CD8-positive, alpha-beta memory T cell (primary cell): ENCODE measurements around the gene MAN2B2. TPM values are rescaled to one million over a fixed set of nuclear protein-coding genes. Genes with fewer than 3 reads are reported as not detected.

Source experiments
- CTCF ChIA-PET: fragments of 350-600 bp; sonication (Branson Sonifier 250); formaldehyde crosslinking; loops from one replicate; lab custom pipeline; 2021; ENCODE audit warnings: antibody characterized with exemption; lab: Charles Lee
- POLR2A ChIA-PET: fragments of 350-600 bp; sonication (Branson Sonifier 250); formaldehyde crosslinking; loops from one replicate; lab custom pipeline; 2021; ENCODE audit warnings: antibody characterized with exemption; lab: Charles Lee
- DNase-seq, 5 donors: peaks; one replicate each; pipeline versions ENCODE4 v3.0.0 to v3.0.0-alpha.2; 2020 to 2022; ENCODE audit warnings: mixed read lengths in 1 of 5
- H3K27ac ChIP-seq: one replicate; pipeline ENCODE4 v1.7.0; 2013; ENCODE audit warnings: low read depth, mild to moderate bottlenecking, low read length, moderate library complexity
- H3K27me3 ChIP-seq: 2 replicates; pipeline ENCODE4 v1.7.0; 2013; ENCODE audit warnings: low read length, mild to moderate bottlenecking; ENCODE audit not compliant: insufficient read depth, poor library complexity, severe bottlenecking
- H3K36me3 ChIP-seq: 2 replicates; pipeline ENCODE4 v1.7.0; 2013; ENCODE audit warnings: mild to moderate bottlenecking, low read length, moderate library complexity; ENCODE audit not compliant: insufficient read depth
- H3K4me1 ChIP-seq: 2 replicates; pipeline ENCODE4 v1.7.0; 2013; ENCODE audit warnings: mild to moderate bottlenecking, low read length, moderate library complexity; ENCODE audit not compliant: insufficient read depth
- H3K4me3 ChIP-seq: 2 replicates; pipeline ENCODE4 v1.7.0; 2013; ENCODE audit warnings: mild to moderate bottlenecking, low read length
- H3K9me3 ChIP-seq: 2 replicates; pipeline ENCODE4 v1.7.0; 2013; ENCODE audit warnings: mild to moderate bottlenecking, low read length
- H3K27ac Mint-ChIP-seq, 8 donors: one replicate each; pipeline ENCODE4 v1.8.0; 2020 to 2021; ENCODE audit warnings: mixed read lengths in 8 of 8, mild to moderate bottlenecking in 6 of 8, inconsistent platforms in 3 of 8, moderate library complexity in 3 of 8
- H3K27me3 Mint-ChIP-seq, 2 donors: one replicate each; pipeline ENCODE4 v1.8.0; 2020 to 2021; ENCODE audit warnings: mixed read lengths in 2 of 2, mild to moderate bottlenecking in 1 of 2, moderate library complexity in 1 of 2
- H3K36me3 Mint-ChIP-seq, 3 donors: one replicate each; pipeline ENCODE4 v1.8.0; 2020 to 2021; ENCODE audit warnings: mixed read lengths in 3 of 3, inconsistent platforms in 1 of 3, mild to moderate bottlenecking in 1 of 3
- H3K4me1 Mint-ChIP-seq, 3 donors: one replicate each; pipeline ENCODE4 v1.8.0; 2020 to 2021; ENCODE audit warnings: mixed read lengths in 3 of 3, inconsistent platforms in 1 of 3, mild to moderate bottlenecking in 1 of 3
- H3K4me3 Mint-ChIP-seq, 7 donors: one replicate each; pipeline ENCODE4 v1.8.0; 2020 to 2021; ENCODE audit warnings: mixed read lengths in 7 of 7, mild to moderate bottlenecking in 6 of 7, moderate library complexity in 4 of 7, inconsistent platforms in 2 of 7
- H3K9me3 Mint-ChIP-seq, 5 donors: one replicate each; pipeline ENCODE4 v1.8.0; 2020 to 2022; ENCODE audit warnings: mixed read lengths in 5 of 5, mild to moderate bottlenecking in 3 of 5, moderate library complexity in 2 of 5, inconsistent platforms in 1 of 5
- polyA plus RNA-seq: library from polyadenylated mRNA; unstranded; fragments of 300-500 nt; fragmentation: Illumina TruSeq; gene quantifications from one replicate; pipeline ENCODE4 v1.2.3, GENCODE V29; 2021
- total RNA-seq, 2 experiments: library from RNA; stranded (reverse); gene quantifications; one replicate each; pipeline ENCODE4 v1.2.3, GENCODE V29; 2021

Gene MAN2B2
- total and polyA plus RNA-seq, 3 experiments from 2014 or later = 17.5 to 33.5 (median 18.3) TPM

DNA sequence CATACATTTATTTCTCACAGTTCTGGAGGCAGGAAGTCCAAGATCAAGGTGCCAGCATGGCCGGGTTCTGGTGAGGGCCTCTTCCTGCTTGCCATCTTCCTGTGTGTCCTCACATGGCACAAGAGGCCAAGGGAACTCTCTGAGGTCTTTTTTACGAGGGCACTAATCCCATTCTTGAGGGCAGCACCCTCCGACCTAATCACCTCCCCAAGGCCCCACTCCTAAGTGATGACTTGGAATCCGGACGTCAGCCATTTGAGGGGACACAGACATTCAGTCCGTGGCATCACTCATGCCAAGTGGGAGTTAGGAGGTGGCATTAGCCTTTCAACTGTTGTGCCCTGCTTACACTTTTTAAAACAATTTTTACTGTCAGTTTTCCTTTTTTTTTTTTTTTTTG lies 27.3 kb downstream of the MAN2B2 start:
- H3K36me3 Mint-ChIP-seq = peaks cover 27 to 91% (median 31%) of the 10 kb centered on the region in 3 donors

DNA sequence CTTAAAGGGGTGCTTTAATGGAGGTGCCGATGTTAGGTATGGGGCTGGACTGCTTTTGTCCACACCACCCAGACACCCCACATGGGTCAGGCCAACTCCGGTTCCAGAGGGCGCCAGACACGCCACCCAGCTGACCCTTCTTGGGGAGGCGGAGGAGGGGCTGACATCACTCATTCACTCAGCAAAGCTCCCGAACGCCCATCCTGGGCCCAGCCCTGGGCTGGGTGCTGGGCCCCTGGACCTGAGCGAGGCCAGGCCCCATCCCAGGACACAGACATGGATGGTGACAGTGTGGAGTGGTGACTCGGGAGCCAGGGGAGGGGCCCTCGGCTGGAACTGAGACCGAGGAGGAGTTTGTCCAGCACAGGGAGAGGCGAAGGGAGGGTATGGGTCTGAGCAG lies 28.1 kb downstream of the MAN2B2 start:
- ChIA-PET CTCF (no interaction called here), POLR2A (no interaction called here)
- Mint-ChIP-seq H3K27ac (peak overlapping the region in 1 of 8 donors; percentile 80), H3K9me3 (peaks cover 0 to 9% (median 2%) of the 10 kb centered on the region in 5 donors), H3K4me1 (peaks cover 5 to 7% (median 7%) of the 10 kb centered on the region in 3 donors), H3K4me3 (no peak overlapping the region), H3K27me3 (no peaks in the 10 kb centered on the region), H3K36me3 (peaks cover 27 to 91% (median 39%) of the 10 kb centered on the region in 3 donors)
- Histone ChIP-seq H3K27ac (no peak overlapping the region), H3K36me3 (peaks cover 32% of the 10 kb centered on the region), H3K4me1 (no peaks in the 10 kb centered on the region), H3K9me3 (peaks cover 7% of the 10 kb centered on the region), H3K27me3 (no peaks in the 10 kb centered on the region), H3K4me3 (no peak overlapping the region)
- no peak for DNase-seq

More for the DNA sequence above, 27.3 kb downstream of the MAN2B2 start:
- H3K27ac Mint-ChIP-seq = no peak overlapping the region
- no peaks in the 10 kb centered on the region for H3K27me3 ChIP-seq
- ChIA-PET CTCF (no interaction called here), POLR2A (no interaction called here)
- H3K36me3 ChIP-seq = peaks cover 36% of the 10 kb centered on the region
- H3K4me3 Mint-ChIP-seq = no peak overlapping the region
- peaks cover 0 to 9% (median 2%) of the 10 kb centered on the region in 5 donors for H3K9me3 Mint-ChIP-seq
- no peak overlapping the region for H3K27ac ChIP-seq
- no peak overlapping the region for H3K4me3 ChIP-seq
- DNase-seq = no peak
- no peaks in the 10 kb centered on the region for H3K4me1 ChIP-seq
- peaks cover 7% of the 10 kb centered on the region for H3K9me3 ChIP-seq
- no peaks in the 10 kb centered on the region for H3K27me3 Mint-ChIP-seq
- H3K4me1 Mint-ChIP-seq = peaks cover 0 to 1% (median 0%) of the 10 kb centered on the region in 3 donors

DNA sequence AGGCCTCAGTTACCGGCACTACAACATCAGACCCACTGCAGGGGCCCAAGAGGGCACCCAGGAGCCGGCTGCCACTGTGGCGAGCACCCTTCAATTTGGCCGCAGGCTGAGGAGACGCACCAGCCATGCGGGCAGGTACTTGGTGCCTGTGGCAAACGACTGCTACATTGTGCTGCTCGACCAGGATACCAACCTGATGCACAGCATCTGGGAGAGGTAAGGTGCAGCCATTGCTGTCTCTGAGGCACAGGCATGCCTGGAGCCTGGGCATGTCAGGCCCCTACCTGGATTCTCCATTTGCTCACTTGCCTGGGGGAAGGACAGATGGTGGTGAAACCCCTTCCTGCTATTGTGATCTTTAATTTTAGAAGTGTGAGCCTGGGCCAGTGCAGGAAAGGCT lies 30.1 kb downstream of the MAN2B2 start:
- POLR2A ChIA-PET = interaction anchor here (0.8 kb wide), 1 partner anchor 37 kb away, joined by 3 read pairs; no protein-coding TSS in a partner anchor
- no peak for DNase-seq
- peaks cover 12 to 21% (median 20%) of the 10 kb centered on the region in 3 donors for H3K4me1 Mint-ChIP-seq
- H3K27me3 Mint-ChIP-seq = no peaks in the 10 kb centered on the region
- Histone ChIP-seq H3K27ac (no peak overlapping the region), H3K4me3 (no peak overlapping the region), H3K36me3 (peaks cover 25% of the 10 kb centered on the region), H3K4me1 (no peaks in the 10 kb centered on the region), H3K9me3 (peaks cover 7% of the 10 kb centered on the region), H3K27me3 (no peaks in the 10 kb centered on the region)
- H3K36me3 Mint-ChIP-seq = peaks cover 27 to 95% (median 40%) of the 10 kb centered on the region in 3 donors
- no peak overlapping the region for H3K27ac Mint-ChIP-seq
- CTCF ChIA-PET = no interaction called here
- H3K4me3 Mint-ChIP-seq = no peak overlapping the region
- peaks cover 0 to 9% (median 2%) of the 10 kb centered on the region in 5 donors for H3K9me3 Mint-ChIP-seq

DNA sequence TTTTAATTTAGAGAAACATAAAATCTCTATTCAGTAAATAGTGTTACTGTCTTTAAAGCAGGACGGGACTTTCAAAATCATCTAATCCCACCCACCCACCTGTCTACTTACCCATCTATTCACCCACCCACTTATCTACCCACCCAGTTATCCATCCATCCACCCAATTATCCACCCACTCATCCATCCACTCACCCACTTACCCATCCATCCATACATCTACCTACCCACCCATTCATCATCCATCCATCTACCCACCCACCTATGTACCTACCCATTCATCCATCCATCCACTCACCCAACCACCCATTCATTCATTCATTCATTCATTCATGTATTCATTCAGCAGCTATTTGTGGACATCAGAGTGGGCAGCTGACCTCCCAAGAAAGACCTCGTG lies 30.6 kb downstream of the MAN2B2 start:
- peaks cover 12 to 21% (median 20%) of the 10 kb centered on the region in 3 donors for H3K4me1 Mint-ChIP-seq
- H3K36me3 ChIP-seq = peaks cover 25% of the 10 kb centered on the region
- no peaks in the 10 kb centered on the region for H3K4me1 ChIP-seq
- no peak overlapping the region for H3K4me3 Mint-ChIP-seq
- H3K4me3 ChIP-seq = no peak overlapping the region
- H3K9me3 Mint-ChIP-seq = peaks cover 0 to 9% (median 2%) of the 10 kb centered on the region in 5 donors
- CTCF ChIA-PET = no interaction called here
- POLR2A ChIA-PET = no interaction called here
- peaks cover 27 to 95% (median 40%) of the 10 kb centered on the region in 3 donors for H3K36me3 Mint-ChIP-seq
- no peak overlapping the region for H3K27ac ChIP-seq
- no peak for DNase-seq
- no peaks in the 10 kb centered on the region for H3K27me3 Mint-ChIP-seq
- H3K27me3 ChIP-seq = no peaks in the 10 kb centered on the region
- peaks cover 7% of the 10 kb centered on the region for H3K9me3 ChIP-seq
- H3K27ac Mint-ChIP-seq = peak overlapping the region in 2 of 8 donors; percentile 17 to 92

DNA sequence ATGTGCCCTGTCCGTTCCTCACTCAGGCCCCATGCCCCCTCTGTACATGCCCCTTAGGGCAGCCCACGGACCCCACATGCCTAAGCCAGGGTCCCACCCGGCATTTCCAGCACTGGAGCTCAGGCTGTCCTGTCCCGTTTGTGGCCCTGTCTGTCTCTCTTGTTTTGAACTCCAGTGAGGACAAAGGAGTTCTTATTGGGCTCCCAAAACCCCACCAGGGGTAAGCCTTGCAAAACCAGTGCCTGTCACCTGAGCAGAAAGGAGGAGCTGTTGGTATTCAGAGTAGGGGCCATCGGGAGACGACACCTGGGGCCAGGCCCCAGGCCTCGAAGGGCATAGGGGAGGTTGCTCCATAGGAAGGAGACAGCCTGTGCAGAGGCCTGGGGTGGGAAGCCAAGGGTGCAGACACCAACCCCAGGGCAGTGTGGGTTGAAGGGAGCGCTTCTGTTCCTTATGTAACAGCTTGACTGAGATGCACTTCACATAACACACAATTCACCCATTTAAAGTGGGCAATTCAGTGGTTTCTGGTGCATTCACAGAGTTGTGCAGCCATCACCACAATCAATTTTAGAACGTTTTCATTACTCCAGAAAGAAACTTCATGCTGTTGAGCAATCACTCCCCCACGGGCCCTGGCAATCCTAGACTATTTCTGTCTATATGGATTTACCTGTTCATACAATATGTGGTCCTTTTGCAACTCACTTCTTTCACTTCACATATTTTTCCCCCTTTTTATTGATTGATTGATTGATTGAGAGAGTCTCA lies 31.7 kb downstream of the MAN2B2 start:
- Histone ChIP-seq H3K27me3 (no peaks in the 10 kb centered on the region), H3K4me3 (no peak overlapping the region), H3K27ac (no peak overlapping the region), H3K9me3 (peaks cover 7% of the 10 kb centered on the region), H3K4me1 (no peaks in the 10 kb centered on the region), H3K36me3 (peaks cover 33% of the 10 kb centered on the region)
- peaks cover 12 to 21% (median 20%) of the 10 kb centered on the region in 3 donors for H3K4me1 Mint-ChIP-seq
- no peaks in the 10 kb centered on the region for H3K27me3 Mint-ChIP-seq
- peaks cover 0 to 9% (median 2%) of the 10 kb centered on the region in 5 donors for H3K9me3 Mint-ChIP-seq
- peaks cover 27 to 95% (median 38%) of the 10 kb centered on the region in 3 donors for H3K36me3 Mint-ChIP-seq
- H3K4me3 Mint-ChIP-seq = no peak overlapping the region
- POLR2A ChIA-PET = no interaction called here
- H3K27ac Mint-ChIP-seq = peak overlapping the region in 3 of 8 donors; percentile 5 to 24 (median 15)
- CTCF ChIA-PET = no interaction called here
- no peak for DNase-seq

DNA sequence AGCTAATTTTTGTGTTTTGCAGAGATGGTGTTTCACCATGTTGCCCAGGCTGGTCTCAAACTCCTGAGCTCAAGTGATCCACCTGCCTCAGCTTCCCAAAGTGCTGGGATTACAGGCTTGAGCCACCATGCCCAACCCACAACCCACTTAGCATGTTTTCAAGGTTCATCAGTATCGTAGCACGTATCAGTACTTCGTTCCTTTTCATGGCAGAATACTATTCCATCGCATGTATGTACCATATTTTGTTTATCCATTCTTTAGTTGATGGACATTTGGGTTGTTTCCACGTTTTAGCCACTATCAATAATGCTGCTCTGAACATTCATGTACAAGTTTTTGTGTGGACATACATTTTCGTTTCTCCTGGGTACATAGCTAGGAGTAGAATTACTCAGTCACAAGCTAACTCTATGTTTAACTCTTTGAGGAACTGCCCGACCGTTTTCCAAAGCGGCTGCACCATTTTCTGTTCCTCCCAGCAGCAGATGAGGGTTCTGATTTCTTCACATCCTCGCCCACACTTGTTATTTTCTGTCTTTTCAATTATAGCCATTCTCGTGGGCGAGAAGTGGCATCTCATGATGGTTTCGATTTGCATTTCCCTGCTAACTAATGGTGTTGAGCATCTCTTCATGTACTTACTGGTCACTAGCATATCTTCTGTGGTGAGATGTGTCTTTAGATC lies 32.5 kb downstream of the MAN2B2 start:
- H3K4me3 ChIP-seq = no peak overlapping the region
- H3K4me3 Mint-ChIP-seq = no peak overlapping the region
- peak overlapping the region in 5 of 8 donors; percentile 11 to 83 (median 69) for H3K27ac Mint-ChIP-seq
- peaks cover 7% of the 10 kb centered on the region for H3K9me3 ChIP-seq
- ChIA-PET CTCF (no interaction called here), POLR2A (no interaction called here)
- H3K9me3 Mint-ChIP-seq = peaks cover 0 to 9% (median 2%) of the 10 kb centered on the region in 5 donors
- H3K4me1 Mint-ChIP-seq = peaks cover 12 to 21% (median 20%) of the 10 kb centered on the region in 3 donors
- no peaks in the 10 kb centered on the region for H3K27me3 Mint-ChIP-seq
- no peaks in the 10 kb centered on the region for H3K27me3 ChIP-seq
- H3K36me3 ChIP-seq = peaks cover 33% of the 10 kb centered on the region
- no peak overlapping the region for H3K27ac ChIP-seq
- peaks cover 32 to 94% (median 37%) of the 10 kb centered on the region in 3 donors for H3K36me3 Mint-ChIP-seq
- DNase-seq = no peak
- H3K4me1 ChIP-seq = no peaks in the 10 kb centered on the region

DNA sequence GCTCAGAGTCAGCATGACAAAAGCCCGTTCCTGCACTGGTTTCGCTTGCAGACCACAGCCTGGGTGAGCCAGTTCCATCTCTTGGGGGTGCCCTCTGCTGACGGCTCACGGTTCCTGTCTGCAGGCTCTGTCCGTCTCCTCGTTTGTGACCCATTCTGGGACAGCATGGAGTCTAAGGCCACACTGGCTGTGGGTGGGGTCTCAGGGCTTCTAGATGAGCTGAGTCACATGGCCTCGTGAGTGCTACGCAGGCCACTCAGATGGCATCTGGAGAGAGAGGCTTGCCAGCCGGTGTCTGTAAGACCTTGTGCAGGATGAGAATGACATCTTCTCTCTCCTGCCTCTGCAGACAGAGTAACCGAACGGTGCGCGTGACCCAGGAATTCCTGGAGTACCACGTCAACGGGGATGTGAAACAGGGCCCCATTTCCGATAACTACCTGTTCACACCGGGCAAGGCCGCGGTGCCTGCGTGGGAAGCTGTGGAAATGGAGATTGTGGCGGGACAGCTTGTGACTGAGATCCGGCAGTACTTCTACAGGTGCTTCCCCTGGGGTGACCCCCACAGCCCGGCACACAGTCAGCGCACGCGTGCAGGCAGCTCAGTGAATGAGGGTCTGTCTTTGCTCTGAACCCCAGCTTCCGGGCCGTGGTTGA lies 33.9 kb downstream of the MAN2B2 start:
- peak overlapping the region in 7 of 8 donors; percentile 38 to 95 (median 69) for H3K27ac Mint-ChIP-seq

More for the DNA sequence above, 33.9 kb downstream of the MAN2B2 start:
- Mint-ChIP-seq H3K4me3 (peak overlapping the region in 3 of 7 donors; percentile 19 to 37 (median 29)), H3K36me3 (peaks cover 26 to 94% (median 34%) of the 10 kb centered on the region in 3 donors), H3K9me3 (peaks cover 0 to 8% (median 2%) of the 10 kb centered on the region in 5 donors), H3K4me1 (peaks cover 12 to 21% (median 20%) of the 10 kb centered on the region in 3 donors), H3K27me3 (no peaks in the 10 kb centered on the region)
- Histone ChIP-seq H3K4me3 (no peak overlapping the region), H3K27ac (no peak overlapping the region), H3K36me3 (peaks cover 23% of the 10 kb centered on the region), H3K9me3 (peaks cover 7% of the 10 kb centered on the region), H3K4me1 (no peaks in the 10 kb centered on the region), H3K27me3 (no peaks in the 10 kb centered on the region)
- ChIA-PET CTCF (no interaction called here), POLR2A (interaction anchor here (1.1 kb wide), 1 partner anchor 32 kb away, joined by 4 read pairs; the partner anchor contains the start of gene MRFAP1)
- DNase-seq = peak in 3 of 5 donors; percentile 3 to 54 (median 28)
